Stimulated activated effector memory CD8-positive, alpha-beta T cell treated with anti-CD3 and anti-CD28 coated beads, Interleukin-12 subunit alpha, Interleukin-12 subunit beta, amount 100 ng/mL, for 72 hours (primary cell): Measurements from ENCODE around the gene ULK4.
A peak's percentile ranks its signal among the peaks of the same experiment; 100 is the strongest.

ENCODE experiments used
- ATAC-seq: fragments of 150-1000 bp; cut with Tn5 transposase; 2 replicates; pipeline ENCODE4 v1.10.0; 2021
- DNase-seq, 2 donors: peaks; one replicate each; pipeline ENCODE4 v3.0.0; 2021 to 2022; ENCODE audit warnings: low spot score in 2 of 2
- H3K27ac Mint-ChIP-seq: one replicate; pipeline ENCODE4 v1.8.0; 2022; ENCODE audit warnings: mild to moderate bottlenecking, mixed read lengths
- H3K36me3 Mint-ChIP-seq: one replicate; pipeline ENCODE4 v1.8.0; 2022; ENCODE audit warnings: mild to moderate bottlenecking, mixed read lengths
- H3K4me1 Mint-ChIP-seq: one replicate; pipeline ENCODE4 v1.8.0; 2022; ENCODE audit warnings: mixed read lengths
- H3K4me3 Mint-ChIP-seq: one replicate; pipeline ENCODE4 v1.8.0; 2022; ENCODE audit warnings: mild to moderate bottlenecking, mixed read lengths
- H3K9me3 Mint-ChIP-seq: one replicate; pipeline ENCODE4 v1.8.0; 2022; ENCODE audit warnings: mixed read lengths

The ULK4 gene

DNA sequence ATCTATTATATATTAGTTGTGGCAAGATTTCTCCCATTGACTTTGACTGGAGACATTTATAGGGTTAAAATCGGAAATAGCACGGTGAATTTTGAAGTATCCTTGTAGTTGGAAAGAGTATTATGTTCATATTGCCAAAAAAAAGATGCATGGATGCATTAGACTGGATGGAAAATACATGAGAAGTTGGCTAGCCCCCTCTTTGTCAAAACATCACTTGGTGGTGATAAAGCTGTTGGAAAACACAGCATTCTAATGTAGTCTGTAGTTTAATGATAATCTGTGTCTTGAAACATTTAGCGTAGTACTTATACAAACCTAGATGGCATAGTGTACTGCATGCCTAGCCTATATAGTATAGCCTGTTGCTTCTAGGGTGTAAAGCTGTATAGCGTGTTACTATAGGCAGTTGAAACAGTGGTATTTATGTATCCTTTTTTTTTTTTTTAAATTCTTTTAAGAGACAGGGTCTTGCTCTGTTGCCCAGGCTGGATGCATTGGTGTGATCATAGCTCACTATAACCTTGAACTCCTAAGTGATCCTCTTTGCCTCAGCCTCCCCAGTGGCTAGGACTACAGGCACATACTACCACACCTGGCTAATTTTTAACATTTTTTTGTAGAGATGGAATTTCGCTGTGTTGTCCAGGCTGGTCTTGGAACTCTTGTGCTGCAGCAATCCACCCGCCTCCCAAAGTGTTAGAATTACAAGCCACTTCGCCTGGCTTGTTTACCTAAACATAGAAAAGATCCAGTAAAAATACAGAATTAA lies 740.8 kb downstream of the ULK4 start:
- ATAC-seq: no peak
- Mint-ChIP-seq H3K4me3 (no peak overlapping the region), H3K4me1 (peaks cover 66% of the 10 kb centered on the region)

DNA sequence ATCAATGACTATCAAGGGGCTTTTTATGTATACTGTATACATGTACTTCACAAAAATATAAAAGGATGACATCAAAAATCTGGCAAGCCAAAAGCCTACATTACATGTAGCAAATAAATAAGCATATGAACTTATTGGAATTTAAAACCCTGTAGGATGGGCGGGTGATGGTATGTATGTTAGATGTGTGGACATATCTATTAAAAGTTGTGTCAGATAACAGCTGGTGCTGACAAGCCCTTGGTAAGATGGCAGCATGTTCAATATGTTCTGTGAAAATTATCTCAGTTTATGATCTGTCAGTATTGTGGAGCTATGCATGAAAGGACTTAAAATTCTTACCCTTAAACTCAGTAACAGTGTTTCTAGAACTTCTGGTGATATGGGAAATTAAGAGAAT lies 742.5 kb downstream of the ULK4 start:
- Mint-ChIP-seq H3K9me3 (no peaks in the 10 kb centered on the region), H3K36me3 (peaks cover 37% of the 10 kb centered on the region), H3K4me1 (peaks cover 75% of the 10 kb centered on the region), H3K27ac (no peak overlapping the region), H3K4me3 (no peak overlapping the region)
- no peak for DNase-seq
- no peak for ATAC-seq

More for the DNA sequence above, 740.8 kb downstream of the ULK4 start:
- peak overlapping the region; percentile 38 for H3K27ac Mint-ChIP-seq
- peaks cover 48% of the 10 kb centered on the region for H3K36me3 Mint-ChIP-seq
- H3K9me3 Mint-ChIP-seq: no peaks in the 10 kb centered on the region
- no peak for DNase-seq

DNA sequence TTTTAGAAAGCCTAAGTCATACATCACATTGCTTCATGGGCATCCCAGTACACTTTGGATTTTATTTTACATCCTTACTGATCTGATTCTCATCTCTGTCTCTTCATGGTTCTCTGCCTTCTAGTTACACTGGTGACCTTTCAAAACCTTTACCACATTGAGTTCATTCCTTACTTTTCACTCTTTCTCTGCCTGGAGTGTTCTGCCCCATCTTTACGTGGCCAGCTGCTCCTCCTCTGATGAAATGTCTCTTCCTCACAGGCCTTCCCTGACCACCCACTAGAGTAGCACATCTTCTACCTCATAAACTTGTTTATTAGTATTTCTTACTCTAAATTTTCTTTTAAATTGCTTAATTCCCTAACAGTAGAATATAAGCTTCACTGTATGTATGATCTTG lies 744.9 kb downstream of the ULK4 start:
- H3K27ac Mint-ChIP-seq: peak overlapping the region; percentile 11
- H3K9me3 Mint-ChIP-seq: no peaks in the 10 kb centered on the region
- DNase-seq (no peak), ATAC-seq (peak; percentile 44)
- peaks cover 18% of the 10 kb centered on the region for H3K36me3 Mint-ChIP-seq
- peaks cover 87% of the 10 kb centered on the region for H3K4me1 Mint-ChIP-seq
- peak overlapping the region; percentile 6 for H3K4me3 Mint-ChIP-seq

DNA sequence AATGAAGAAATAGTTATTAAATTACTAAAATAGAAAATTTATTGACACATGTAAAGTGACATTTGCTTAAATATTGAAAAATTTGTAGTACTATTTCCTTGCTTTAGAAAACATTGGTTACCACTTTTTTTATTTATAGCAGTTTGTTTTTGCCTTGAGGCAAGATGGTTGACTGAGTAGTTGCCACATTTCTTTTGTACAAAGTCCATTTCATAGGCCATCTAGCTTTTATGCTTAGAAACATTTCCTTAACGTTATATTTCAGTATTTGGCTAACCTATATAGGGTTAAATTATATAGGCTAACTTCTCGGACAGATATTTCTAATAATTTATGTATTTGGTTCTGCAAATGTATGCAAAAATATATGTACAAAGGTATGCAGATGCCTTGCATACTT lies 745.5 kb downstream of the ULK4 start:
- Mint-ChIP-seq H3K4me1 (peaks cover 87% of the 10 kb centered on the region), H3K36me3 (peaks cover 12% of the 10 kb centered on the region), H3K9me3 (no peaks in the 10 kb centered on the region), H3K4me3 (no peak overlapping the region), H3K27ac (no peak overlapping the region)
- no peak for DNase-seq
- no peak for ATAC-seq

DNA sequence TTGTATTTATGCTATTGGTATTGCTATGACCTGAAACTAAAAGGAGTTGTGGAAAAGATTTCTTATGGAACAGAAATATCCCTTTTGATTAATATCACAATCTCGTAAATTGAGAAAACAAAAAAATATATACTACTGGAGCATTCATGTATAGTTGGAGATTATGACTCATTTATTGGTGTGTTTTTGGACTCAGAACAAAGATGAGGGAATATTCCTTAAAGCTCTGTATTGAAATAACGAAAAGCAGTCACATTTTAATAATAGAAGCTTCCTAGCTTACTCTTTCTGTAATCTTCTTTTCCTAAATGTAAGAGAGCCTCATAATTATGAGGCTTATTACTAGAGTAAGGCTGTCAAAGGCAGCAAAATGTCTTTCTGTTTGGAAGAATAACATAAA lies 748.3 kb downstream of the ULK4 start:
- H3K36me3 Mint-ChIP-seq: peaks cover 20% of the 10 kb centered on the region
- H3K4me3 Mint-ChIP-seq: no peak overlapping the region
- peaks cover 75% of the 10 kb centered on the region for H3K4me1 Mint-ChIP-seq
- DNase-seq (no peak), ATAC-seq (no peak)
- H3K9me3 Mint-ChIP-seq: peaks cover 5% of the 10 kb centered on the region
- H3K27ac Mint-ChIP-seq: no peak overlapping the region

DNA sequence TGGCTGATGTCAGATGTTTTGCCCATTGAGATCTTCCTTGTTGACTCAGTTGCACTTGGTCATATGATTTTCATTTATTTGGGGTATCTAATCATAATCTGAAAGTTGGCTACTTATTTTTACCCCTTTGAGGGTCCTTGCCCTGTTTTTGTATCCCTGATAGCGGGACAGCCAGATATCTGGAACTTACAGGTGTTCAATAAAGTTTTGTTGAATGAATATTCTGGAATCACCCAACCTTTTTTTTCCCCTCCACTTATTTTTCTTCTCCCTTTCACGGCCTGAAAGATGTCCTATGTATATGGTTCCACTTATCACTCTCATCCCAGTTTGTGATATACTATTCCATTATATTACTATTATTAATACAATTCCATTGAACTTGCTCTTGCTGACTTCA lies 749.8 kb downstream of the ULK4 start:
- Mint-ChIP-seq H3K4me1 (peaks cover 75% of the 10 kb centered on the region), H3K36me3 (peaks cover 14% of the 10 kb centered on the region), H3K4me3 (no peak overlapping the region), H3K9me3 (peaks cover 5% of the 10 kb centered on the region), H3K27ac (no peak overlapping the region)
- no peak for DNase-seq
- ATAC-seq: no peak

DNA sequence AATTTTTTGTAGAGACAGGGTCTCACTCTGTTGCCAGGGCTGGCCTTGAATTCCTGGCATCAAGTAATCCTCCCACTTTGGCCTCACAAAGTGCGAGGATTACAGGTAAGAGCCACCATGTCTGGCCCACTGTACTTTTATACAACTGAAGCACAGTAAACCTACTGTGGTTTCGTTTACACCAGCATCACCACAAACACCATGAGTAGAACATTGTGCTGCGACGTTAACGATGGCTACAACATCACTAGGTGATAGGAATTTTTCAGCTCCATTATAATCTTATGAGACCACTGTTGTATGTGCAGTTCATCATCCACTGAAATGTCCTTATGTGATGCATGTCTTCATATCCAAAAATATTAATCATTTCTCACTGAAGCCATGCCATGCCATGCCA lies 750.9 kb downstream of the ULK4 start:
- no peak for ATAC-seq
- Mint-ChIP-seq H3K4me1 (peaks cover 76% of the 10 kb centered on the region), H3K4me3 (no peak overlapping the region), H3K27ac (no peak overlapping the region), H3K36me3 (peaks cover 21% of the 10 kb centered on the region), H3K9me3 (peaks cover 5% of the 10 kb centered on the region)
- no peak for DNase-seq

DNA sequence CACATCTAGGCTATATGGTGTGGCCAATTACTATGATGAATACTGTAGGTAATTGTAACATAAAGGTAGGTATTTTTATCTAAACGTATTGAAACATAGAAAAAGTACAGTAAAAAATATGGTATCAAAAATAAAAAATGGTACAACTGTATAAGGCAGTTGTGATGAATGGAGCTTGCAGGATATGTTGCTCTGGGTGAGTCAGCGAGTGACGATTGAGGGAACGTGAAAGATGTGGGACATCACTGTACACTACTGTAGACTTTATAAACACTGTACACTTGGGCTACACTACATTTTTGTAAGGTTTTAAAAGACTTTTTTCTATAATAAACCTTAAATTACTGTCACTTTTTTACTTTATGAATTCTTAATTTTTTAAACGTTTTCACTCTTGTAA lies 752.3 kb downstream of the ULK4 start:
- H3K4me1 Mint-ChIP-seq: peaks cover 77% of the 10 kb centered on the region
- ATAC-seq (no peak), DNase-seq (no peak)
- no peak overlapping the region for H3K4me3 Mint-ChIP-seq
- peaks cover 19% of the 10 kb centered on the region for H3K36me3 Mint-ChIP-seq
- no peak overlapping the region for H3K27ac Mint-ChIP-seq
- peaks cover 5% of the 10 kb centered on the region for H3K9me3 Mint-ChIP-seq

DNA sequence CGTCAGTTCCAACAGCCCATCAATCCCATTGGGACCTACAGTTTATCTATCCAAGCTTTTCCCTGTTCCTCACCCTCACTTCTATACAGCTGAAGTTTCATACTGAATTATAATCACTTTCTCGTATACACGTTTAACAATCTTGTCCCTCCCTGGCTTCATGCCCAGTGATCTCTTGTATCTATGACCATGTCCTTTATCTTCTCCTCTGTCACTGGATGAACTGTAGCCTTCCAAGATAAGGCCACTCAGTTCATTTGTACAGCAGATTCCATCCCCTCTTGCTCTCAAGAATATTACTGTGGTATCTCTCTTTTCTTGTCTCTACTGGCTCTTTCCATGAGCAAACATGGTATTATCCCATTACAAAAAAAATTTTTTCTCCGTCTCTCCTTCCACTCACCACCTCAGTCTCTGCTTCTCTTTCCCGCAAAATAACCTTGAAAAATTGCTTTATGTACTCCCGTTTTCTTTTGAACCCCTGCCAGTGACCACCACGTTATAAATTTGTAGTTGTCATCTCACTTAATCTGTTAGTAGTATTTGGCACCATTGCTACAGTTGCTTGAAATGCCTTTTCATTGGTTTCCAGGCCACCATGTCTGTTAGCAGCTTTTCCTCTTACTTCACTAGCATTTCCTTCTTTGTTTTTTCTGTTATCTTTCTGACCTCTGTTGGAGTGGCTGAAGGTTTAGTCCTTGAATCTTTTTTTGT lies 753.2 kb downstream of the ULK4 start:
- no peak overlapping the region for H3K27ac Mint-ChIP-seq
- no peak overlapping the region for H3K4me3 Mint-ChIP-seq
- peaks cover 5% of the 10 kb centered on the region for H3K9me3 Mint-ChIP-seq
- no peak for DNase-seq
- no peak for ATAC-seq
- H3K4me1 Mint-ChIP-seq: peaks cover 77% of the 10 kb centered on the region
- H3K36me3 Mint-ChIP-seq: peaks cover 26% of the 10 kb centered on the region

DNA sequence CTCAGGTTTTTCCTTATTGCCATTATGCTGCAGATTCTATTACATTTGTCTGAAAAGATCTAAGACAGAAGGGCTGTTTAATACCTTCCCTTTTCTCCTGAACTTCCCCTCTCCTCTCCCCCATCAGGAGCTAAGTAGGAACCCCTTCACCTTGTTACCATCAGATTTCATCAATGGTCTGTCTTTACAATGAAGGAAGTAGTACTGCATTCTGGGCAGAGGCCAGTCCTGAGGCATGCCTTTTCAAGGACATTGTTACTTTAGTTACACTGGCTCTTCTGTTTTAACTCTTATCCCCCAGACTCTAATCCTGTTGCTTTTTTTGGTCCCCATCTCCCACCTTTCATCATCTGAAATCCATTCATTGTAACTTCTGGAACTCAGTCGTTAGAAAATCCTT lies 754.5 kb downstream of the ULK4 start:
- peaks cover 5% of the 10 kb centered on the region for H3K9me3 Mint-ChIP-seq
- H3K4me1 Mint-ChIP-seq: peaks cover 73% of the 10 kb centered on the region
- ATAC-seq (no peak), DNase-seq (no peak)
- no peak overlapping the region for H3K4me3 Mint-ChIP-seq
- peak overlapping the region; percentile 5 for H3K27ac Mint-ChIP-seq
- peaks cover 40% of the 10 kb centered on the region for H3K36me3 Mint-ChIP-seq

DNA sequence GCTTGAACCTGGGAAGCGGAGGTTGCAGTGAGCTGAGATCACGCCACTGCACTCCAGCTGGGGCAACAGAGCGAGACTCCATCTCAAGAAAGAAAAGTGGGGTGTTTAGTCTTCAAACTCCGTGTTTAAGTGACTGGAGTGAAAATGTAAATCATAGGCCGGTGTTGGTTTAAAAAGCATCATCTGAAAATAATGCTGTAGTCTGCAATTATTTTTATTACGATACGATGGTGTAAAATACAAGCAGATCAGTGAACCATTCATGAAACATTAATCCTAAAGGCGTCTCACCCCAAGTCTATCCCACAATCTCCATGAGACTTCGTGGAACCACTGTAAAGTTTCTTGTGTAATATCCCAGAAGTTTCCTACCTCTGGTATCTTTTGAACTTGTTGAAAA lies 756.3 kb downstream of the ULK4 start:
- peaks cover 78% of the 10 kb centered on the region for H3K4me1 Mint-ChIP-seq

DNA sequence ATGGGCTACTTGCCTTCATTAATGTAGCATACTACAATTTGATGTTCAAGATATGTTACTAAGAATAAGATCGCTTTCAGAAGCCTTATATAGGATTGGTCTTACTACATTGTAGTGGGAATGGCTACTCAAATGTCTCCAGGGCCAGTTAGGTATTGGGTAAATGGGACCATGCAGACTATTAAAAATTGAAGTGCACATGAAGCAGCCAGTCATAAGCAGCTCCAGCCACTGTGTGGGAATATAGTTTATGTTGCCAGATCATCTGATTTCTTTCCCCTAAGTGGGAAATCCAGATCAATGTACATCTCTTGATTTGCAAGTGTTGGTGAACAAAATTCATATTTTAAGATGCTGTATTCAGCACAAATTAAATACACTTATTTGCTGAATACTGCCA lies 757.5 kb downstream of the ULK4 start:
- Mint-ChIP-seq H3K4me3 (peak overlapping the region; percentile 6), H3K4me1 (peaks cover 82% of the 10 kb centered on the region), H3K9me3 (peaks cover 5% of the 10 kb centered on the region), H3K27ac (no peak overlapping the region), H3K36me3 (peaks cover 63% of the 10 kb centered on the region)
- ATAC-seq (no peak), DNase-seq (no peak)

More for the DNA sequence above, 756.3 kb downstream of the ULK4 start:
- ATAC-seq (no peak), DNase-seq (no peak)
- peak overlapping the region; percentile 16 for H3K4me3 Mint-ChIP-seq
- H3K36me3 Mint-ChIP-seq: peaks cover 57% of the 10 kb centered on the region
- peak overlapping the region; percentile 43 for H3K27ac Mint-ChIP-seq
- H3K9me3 Mint-ChIP-seq: peaks cover 5% of the 10 kb centered on the region

DNA sequence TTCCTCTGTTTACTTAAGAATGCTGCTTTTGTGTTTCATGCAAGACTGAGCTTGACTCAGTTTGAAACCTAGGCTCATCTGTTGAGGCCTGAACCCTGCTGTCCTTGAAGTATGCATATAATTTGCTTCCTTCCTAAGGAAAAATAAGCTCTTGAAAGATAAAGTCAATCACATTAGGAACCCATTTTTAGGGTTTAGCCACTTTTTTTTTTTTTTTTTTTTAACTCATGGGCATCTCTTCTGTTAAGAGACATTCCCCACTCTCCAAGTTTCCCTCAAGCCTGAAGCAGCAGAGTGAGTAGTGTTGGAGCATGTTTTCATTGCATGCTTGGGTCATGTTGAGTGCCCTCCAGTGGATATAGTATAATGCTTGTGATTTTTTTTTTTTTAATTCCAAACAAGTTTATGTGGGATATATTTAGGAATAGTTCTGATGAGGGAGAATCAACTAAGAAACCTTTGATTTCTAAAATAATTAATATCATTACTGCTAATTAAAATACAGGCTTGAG lies 759.0 kb downstream of the ULK4 start:
- ATAC-seq: no peak
- peaks cover 71% of the 10 kb centered on the region for H3K36me3 Mint-ChIP-seq
- no peaks in the 10 kb centered on the region for H3K9me3 Mint-ChIP-seq
- no peak for DNase-seq
- peaks cover 67% of the 10 kb centered on the region for H3K4me1 Mint-ChIP-seq
- peak overlapping the region; percentile 87 for H3K4me3 Mint-ChIP-seq
- peak overlapping the region; percentile 30 for H3K27ac Mint-ChIP-seq

DNA sequence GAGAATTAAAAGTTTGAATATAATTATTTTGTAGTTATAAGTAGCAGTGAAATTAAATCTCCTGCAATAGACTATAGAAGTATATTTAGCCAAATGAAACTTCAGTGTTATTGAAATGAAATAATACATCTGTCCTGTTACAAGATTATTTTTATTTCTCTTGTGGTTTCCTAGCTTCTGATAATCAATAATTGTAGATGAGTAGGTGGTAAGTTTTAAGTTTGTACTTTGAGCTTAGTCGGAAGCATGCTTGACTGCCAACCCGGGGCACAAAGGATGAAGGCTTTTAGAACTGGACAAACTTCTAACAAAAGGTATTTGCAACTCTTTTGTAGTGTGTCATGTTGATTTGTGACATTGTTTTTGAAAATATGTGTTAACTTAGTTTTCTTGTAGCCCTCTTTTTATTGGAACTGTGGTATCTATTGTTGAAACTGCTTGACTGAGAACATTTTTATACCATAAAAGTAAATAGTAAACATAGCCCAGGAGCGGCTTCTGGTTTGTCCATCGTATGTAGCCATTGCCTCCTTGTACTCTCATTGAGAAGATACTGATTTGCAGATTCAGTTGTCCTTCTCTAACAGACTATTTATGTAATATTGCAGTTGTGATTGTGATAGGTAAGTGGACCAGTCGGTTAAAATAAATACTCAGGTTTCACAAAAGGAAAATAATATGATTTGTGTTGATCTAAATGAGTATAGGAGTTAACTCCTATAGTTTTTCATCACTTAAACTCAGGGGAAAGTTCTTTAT lies 759.6 kb downstream of the ULK4 start:
- peak overlapping the region; percentile 30 for H3K27ac Mint-ChIP-seq
- no peak for ATAC-seq
- DNase-seq: no peak
- H3K36me3 Mint-ChIP-seq: peaks cover 71% of the 10 kb centered on the region
- peak overlapping the region; percentile 87 for H3K4me3 Mint-ChIP-seq
- no peaks in the 10 kb centered on the region for H3K9me3 Mint-ChIP-seq
- H3K4me1 Mint-ChIP-seq: peaks cover 61% of the 10 kb centered on the region

DNA sequence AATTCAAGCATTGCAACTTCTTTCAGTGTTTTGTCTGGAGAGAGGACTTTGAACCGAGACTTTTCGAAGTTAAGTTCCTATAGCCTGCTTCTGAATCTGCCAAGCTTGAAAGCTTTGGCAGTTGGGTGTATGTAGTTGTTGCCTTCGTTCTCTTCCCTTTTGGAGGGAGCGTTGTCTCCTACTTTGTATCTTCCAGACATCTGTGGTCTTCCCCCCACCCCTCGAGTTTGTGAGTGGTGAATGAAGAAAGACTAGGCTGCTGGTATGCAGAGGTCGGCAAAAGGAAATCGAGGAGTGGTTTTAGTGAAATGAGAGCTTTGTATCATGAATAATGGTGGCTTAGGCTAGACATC lies 761.3 kb downstream of the ULK4 start:
- Mint-ChIP-seq H3K27ac (peak overlapping the region; percentile 95), H3K36me3 (peaks cover 63% of the 10 kb centered on the region), H3K4me1 (peaks cover 45% of the 10 kb centered on the region), H3K4me3 (peak overlapping the region; percentile 87), H3K9me3 (no peaks in the 10 kb centered on the region)
- peak in 1 of 2 donors; percentile 56 for DNase-seq
- ATAC-seq: no peak
